ENCODE measurements around the gene PPFIA3. TPM values are rescaled to one million over a fixed set of nuclear protein-coding genes. Genes with fewer than 3 reads are reported as not detected.
A peak's percentile ranks its signal among the peaks of the same experiment; 100 is the strongest.

Gene PPFIA3
- total and polyA plus RNA-seq, 2 donors (not counting 1 experiment from before 2014, with no cell fraction given) = 2.1 to 3.4 TPM

GRCh38 chr19:49152119-49152550 lies 32.8 kb downstream of the PPFIA3 start:
- H3K4me3 Mint-ChIP-seq = peak overlapping the region; percentile 89
- H3K27me3 ChIP-seq (replicated peaks in 1 of 4; ENCODE audit: control extremely low read depth in 1 of 4, control insufficient read depth in 3 of 4, insufficient read depth in 4 of 4, low read length in 3 of 4) = peaks cover 0 to 68% (median 31%) of the 10 kb centered on the region in 4 experiments
- peak overlapping the region; percentile 97 for H3K4me2 ChIP-seq (replicated peaks; ENCODE audit: low read depth, low read length, poor library complexity, severe bottlenecking)

DNA sequence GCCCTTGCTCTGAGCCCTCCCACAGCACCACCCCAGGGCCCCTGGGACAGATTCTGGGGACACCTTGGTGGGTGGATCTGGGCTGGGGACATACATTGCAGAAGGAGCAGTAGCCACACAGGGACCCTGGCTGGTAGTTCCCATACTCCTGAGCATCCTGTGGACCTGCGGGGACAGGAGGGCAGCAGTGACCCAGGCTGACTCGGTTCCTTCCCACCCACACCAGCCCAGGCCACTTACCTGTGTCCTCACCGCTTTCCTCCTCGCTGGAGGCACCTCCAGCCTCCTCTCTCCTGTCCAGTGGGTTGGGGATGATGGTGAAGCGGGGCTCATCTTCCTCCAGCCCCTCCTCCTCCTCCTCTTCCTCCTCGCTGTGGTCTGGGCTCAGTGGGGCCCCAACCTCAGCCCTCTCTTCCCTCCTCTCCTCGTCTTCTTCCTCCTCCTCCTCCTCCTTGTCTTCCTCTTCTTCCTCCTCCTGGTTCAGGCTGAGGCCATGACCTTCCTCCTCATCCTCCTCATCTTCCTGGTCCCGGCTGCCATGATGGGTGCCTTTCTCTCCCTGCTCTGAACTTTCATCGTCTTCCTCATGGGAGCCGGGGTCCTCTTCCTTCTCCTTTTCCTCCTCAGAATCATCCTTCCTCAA lies 33.9 kb downstream of the PPFIA3 start:
- ChIA-PET POLR2A (interaction anchor here (0.6 kb wide), 1 partner anchor 141 kb away, joined by 3 read pairs; no protein-coding TSS in a partner anchor), CTCF (no interaction called here)
- no peak overlapping the region for H3K27ac ChIP-seq (ENCODE audit: low read length in 2 of 2)
- intact Hi-C loops (cut with micrococcal nuclease) = no loop called here
- H3K27me3 Mint-ChIP-seq = peaks cover 55% of the 10 kb centered on the region
- H3K4me1 ChIP-seq (ENCODE audit: control insufficient read depth in 2 of 2, insufficient read depth in 2 of 2, low read length in 2 of 2) = peaks cover 46 to 48% of the 10 kb centered on the region in 2 donors
- DNase-seq (no peak), ATAC-seq (ENCODE audit: low read depth) (no peak)
- H3K4me3 Mint-ChIP-seq = peak overlapping the region; percentile 18
- 80% methylated on average over 4 of the region's 10 CpGs for WGBS (ENCODE audit: insufficient coverage)
- TF ChIP-seq, protein P1, sequence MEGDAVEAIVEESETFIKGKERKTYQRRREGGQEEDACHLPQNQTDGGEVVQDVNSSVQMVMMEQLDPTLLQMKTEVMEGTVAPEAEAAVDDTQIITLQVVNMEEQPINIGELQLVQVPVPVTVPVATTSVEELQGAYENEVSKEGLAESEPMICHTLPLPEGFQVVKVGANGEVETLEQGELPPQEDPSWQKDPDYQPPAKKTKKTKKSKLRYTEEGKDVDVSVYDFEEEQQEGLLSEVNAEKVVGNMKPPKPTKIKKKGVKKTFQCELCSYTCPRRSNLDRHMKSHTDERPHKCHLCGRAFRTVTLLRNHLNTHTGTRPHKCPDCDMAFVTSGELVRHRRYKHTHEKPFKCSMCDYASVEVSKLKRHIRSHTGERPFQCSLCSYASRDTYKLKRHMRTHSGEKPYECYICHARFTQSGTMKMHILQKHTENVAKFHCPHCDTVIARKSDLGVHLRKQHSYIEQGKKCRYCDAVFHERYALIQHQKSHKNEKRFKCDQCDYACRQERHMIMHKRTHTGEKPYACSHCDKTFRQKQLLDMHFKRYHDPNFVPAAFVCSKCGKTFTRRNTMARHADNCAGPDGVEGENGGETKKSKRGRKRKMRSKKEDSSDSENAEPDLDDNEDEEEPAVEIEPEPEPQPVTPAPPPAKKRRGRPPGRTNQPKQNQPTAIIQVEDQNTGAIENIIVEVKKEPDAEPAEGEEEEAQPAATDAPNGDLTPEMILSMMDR (IDR thresholded peaks at IDR 0.05) = no peak
- no peak for TF ChIP-seq EZH2 (IDR thresholded peaks at IDR 0.05; ENCODE audit: borderline replicate concordance, insufficient read depth, low read depth, low read length, poor library complexity, severe bottlenecking)
- H3K27me3 ChIP-seq (replicated peaks in 1 of 4; ENCODE audit: control extremely low read depth in 1 of 4, control insufficient read depth in 3 of 4, insufficient read depth in 4 of 4, low read length in 3 of 4) = peaks cover 0 to 72% (median 30%) of the 10 kb centered on the region in 4 experiments
- H3K36me3 ChIP-seq (replicated peaks in 1 of 2; ENCODE audit: control extremely low read depth in 1 of 2, control insufficient read depth in 1 of 2, extremely low read depth in 1 of 2, insufficient read depth in 2 of 2, low read length in 1 of 2) = no peaks in the 10 kb centered on the region
- no peak overlapping the region for H3K4me2 ChIP-seq (replicated peaks; ENCODE audit: low read depth, low read length, poor library complexity, severe bottlenecking)
- H3K9ac ChIP-seq (ENCODE audit: low read length) = no peak overlapping the region
- peaks cover 42% of the 10 kb centered on the region for H3K4me1 Mint-ChIP-seq
- H3K27ac Mint-ChIP-seq = peak overlapping the region; percentile 7
- no peak overlapping the region for H2AFZ ChIP-seq (ENCODE audit: insufficient read depth, low read depth, low read length, poor library complexity, severe bottlenecking)
- peaks cover 0 to 54% (median 7%) of the 10 kb centered on the region in 3 donors for H3K9me3 ChIP-seq (ENCODE audit: control extremely low read depth in 1 of 3, control insufficient read depth in 2 of 3, insufficient read depth in 1 of 3, low read length in 2 of 3)
- no peaks in the 10 kb centered on the region for H3K79me2 ChIP-seq (ENCODE audit: control insufficient read depth, insufficient read depth, low read length)
- no peaks in the 10 kb centered on the region for H3K9me3 Mint-ChIP-seq (ENCODE audit: insufficient read depth)
- H4K20me1 ChIP-seq (ENCODE audit: control insufficient read depth, insufficient read depth, low read length, poor library complexity, severe bottlenecking) = no peaks in the 10 kb centered on the region
- H3K4me3 ChIP-seq (ENCODE audit: control extremely low read depth in 1 of 5, extremely low read depth in 1 of 5, insufficient read depth in 1 of 5, low read depth in 2 of 5, low read length in 4 of 5) = no peak overlapping the region

More at GRCh38 chr19:49152119-49152550, 32.8 kb downstream of the PPFIA3 start:
- H4K20me1 ChIP-seq (ENCODE audit: control insufficient read depth, insufficient read depth, low read length, poor library complexity, severe bottlenecking) = no peaks in the 10 kb centered on the region
- H2AFZ ChIP-seq (ENCODE audit: insufficient read depth, low read depth, low read length, poor library complexity, severe bottlenecking) = no peak overlapping the region
- no peaks in the 10 kb centered on the region for H3K36me3 ChIP-seq (replicated peaks in 1 of 2; ENCODE audit: control extremely low read depth in 1 of 2, control insufficient read depth in 1 of 2, extremely low read depth in 1 of 2, insufficient read depth in 2 of 2, low read length in 1 of 2)
- H3K4me3 ChIP-seq (ENCODE audit: control extremely low read depth in 1 of 5, extremely low read depth in 1 of 5, insufficient read depth in 1 of 5, low read depth in 2 of 5, low read length in 4 of 5) = no peak overlapping the region
- no peak overlapping the region for H3K27ac ChIP-seq (ENCODE audit: low read length in 2 of 2)
- H3K9ac ChIP-seq (ENCODE audit: low read length) = no peak overlapping the region
- Mint-ChIP-seq H3K27me3 (peaks cover 59% of the 10 kb centered on the region), H3K27ac (no peak overlapping the region), H3K4me1 (peaks cover 38% of the 10 kb centered on the region), H3K9me3 (ENCODE audit: insufficient read depth) (no peaks in the 10 kb centered on the region)
- 30% methylated on average over 9 of the region's 10 CpGs for WGBS (ENCODE audit: insufficient coverage)
- TF ChIP-seq EZH2 (IDR thresholded peaks at IDR 0.05; ENCODE audit: borderline replicate concordance, insufficient read depth, low read depth, low read length, poor library complexity, severe bottlenecking) = no peak
- TF ChIP-seq, protein P1 (IDR thresholded peaks at IDR 0.05) = no peak
- POLR2A ChIA-PET = interaction anchor here (0.6 to 0.7 kb wide), 2 partner anchors 35 to 58 kb away, joined by 3 to 8 read pairs; no protein-coding TSS in a partner anchor
- no peak for ATAC-seq (ENCODE audit: low read depth)
- H3K9me3 ChIP-seq (ENCODE audit: control extremely low read depth in 1 of 3, control insufficient read depth in 2 of 3, insufficient read depth in 1 of 3, low read length in 2 of 3) = peaks cover 0 to 58% (median 7%) of the 10 kb centered on the region in 3 donors
- DNase-seq = no peak
- CTCF ChIA-PET = interaction anchor here (1.4 to 1.7 kb wide), 2 partner anchors 45 to 46 kb away, joined by 3 to 4 read pairs; no protein-coding TSS in a partner anchor
- intact Hi-C loops (cut with micrococcal nuclease) = no loop called here
- no peaks in the 10 kb centered on the region for H3K79me2 ChIP-seq (ENCODE audit: control insufficient read depth, insufficient read depth, low read length)
- H3K4me1 ChIP-seq (ENCODE audit: control insufficient read depth in 2 of 2, insufficient read depth in 2 of 2, low read length in 2 of 2) = peaks cover 36 to 39% of the 10 kb centered on the region in 2 donors
